ENCODE data around the gene ZNF473.

DNA sequence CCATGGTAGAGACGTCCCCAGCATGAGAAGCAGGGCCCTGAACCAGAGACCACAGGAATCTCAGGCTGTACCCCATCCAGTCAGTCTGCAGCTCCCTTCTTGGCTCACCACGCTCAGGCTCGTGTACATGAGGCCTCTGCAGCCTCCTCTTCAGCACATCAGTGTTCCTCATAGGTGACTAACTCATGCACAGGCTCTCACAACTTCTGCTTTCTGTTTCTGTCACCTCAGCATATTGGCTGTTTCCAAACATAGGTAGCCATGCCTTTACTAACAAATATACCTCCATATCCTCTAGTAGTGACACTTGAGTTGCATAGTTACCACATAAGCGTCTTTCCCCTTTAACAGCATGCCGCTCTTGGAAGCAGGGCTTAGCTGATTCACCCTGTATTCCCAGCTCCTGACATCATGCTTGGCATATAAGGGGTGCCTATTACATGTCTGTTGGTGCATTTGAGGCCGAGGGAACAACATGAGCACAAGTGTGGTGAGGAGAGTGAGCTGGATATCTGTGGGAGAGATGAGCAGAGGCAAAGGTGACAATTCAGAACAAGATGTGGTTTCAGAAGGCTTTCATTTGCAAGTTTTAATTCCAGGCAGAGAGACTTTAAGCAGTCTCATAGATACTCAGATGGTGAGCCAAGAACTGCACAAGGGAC lies 16.7 kb downstream of the ZNF473 start:
- TF ChIP-seq, protein P1, sequence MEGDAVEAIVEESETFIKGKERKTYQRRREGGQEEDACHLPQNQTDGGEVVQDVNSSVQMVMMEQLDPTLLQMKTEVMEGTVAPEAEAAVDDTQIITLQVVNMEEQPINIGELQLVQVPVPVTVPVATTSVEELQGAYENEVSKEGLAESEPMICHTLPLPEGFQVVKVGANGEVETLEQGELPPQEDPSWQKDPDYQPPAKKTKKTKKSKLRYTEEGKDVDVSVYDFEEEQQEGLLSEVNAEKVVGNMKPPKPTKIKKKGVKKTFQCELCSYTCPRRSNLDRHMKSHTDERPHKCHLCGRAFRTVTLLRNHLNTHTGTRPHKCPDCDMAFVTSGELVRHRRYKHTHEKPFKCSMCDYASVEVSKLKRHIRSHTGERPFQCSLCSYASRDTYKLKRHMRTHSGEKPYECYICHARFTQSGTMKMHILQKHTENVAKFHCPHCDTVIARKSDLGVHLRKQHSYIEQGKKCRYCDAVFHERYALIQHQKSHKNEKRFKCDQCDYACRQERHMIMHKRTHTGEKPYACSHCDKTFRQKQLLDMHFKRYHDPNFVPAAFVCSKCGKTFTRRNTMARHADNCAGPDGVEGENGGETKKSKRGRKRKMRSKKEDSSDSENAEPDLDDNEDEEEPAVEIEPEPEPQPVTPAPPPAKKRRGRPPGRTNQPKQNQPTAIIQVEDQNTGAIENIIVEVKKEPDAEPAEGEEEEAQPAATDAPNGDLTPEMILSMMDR (IDR thresholded peaks at IDR 0.05; ENCODE audit: low read depth, low read length), result no peak
- no peak for TF ChIP-seq EZH2phosphoT487 (IDR thresholded peaks at IDR 0.05; ENCODE audit: low read depth)

Measured in OCI-LY3 (cell line).